Stimulated activated CD8-positive, alpha-beta memory T cell treated with anti-CD3 and anti-CD28 coated beads, Interleukin-15, amount 100 ng/mL, for 1 hour (primary cell): ENCODE data around the gene ADCK1.
"Not testable (repeated sequence)": the region's sequence is repeated elsewhere in the genome, so short reads cannot be mapped to it uniquely, and the experiment has no call there.

Experiments used
- DNase-seq: peaks from one replicate; pipeline ENCODE4 v3.0.0-alpha.2; 2020; ENCODE audit warnings: low read depth

ADCK1 gene

DNA sequence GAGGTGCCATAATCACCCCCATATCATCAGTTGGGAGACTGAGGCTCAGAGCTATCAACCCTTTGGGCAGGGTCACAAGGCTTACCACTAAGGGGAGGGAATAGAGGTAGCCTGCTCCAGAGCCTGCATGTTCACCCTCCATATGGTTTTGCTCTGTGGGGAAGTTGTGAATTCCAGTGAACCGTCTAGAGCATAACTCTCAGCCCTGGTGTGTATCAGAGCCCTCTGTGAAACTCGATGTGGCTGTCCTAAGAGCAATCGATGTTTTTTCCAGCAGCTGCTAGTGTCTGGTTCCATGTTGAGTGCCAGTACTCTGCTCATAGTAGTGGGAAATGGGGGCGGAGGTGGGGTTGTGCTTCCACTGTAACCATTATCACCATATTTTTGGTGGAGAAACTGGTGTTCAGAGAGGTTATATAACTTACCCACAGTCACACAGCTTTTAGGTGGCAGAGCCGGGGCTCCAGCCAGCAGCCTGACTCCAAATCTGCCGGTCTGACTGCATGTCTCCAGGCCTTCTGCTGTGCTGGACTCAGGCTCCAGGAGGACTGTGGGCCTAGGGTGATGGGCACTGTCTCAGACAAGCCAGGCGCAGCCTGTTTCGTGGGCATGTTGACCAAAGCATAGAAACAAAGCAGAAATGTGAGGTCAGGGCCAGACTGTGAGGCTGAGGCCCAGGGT, 104.2 kb downstream of the ADCK1 start:
- no peak for DNase-seq

- no peak for DNase-seq
These were observed 106.5 kb downstream of the ADCK1 start for GRCh38 chr14:77906446-77906845.

GRCh38 chr14:77908847-77909246, 108.9 kb downstream of the ADCK1 start:
- no peak for DNase-seq

GRCh38 chr14:77909911-77910310, 110.0 kb downstream of the ADCK1 start:
- DNase-seq, result no peak

DNA sequence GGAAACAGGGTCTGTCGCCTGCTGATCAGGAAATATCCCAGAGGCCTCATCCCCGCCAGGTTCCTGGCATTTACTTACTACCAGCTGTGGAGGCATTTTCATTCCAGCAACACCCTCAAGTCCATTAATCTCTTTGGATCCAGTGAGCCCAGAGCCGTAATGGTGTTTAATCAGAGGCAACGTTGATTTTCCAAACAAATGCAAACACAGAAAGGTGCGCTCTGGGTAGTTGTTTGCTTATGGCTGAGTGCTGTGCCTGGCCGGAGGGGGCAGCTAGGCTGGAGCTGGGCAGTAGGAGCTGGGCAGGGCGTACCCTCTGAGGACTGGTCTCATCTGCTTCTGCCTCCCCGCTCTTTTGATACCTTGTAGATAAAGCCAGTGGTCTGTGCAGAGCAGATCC, 110.6 kb downstream of the ADCK1 start:
- DNase-seq, result no peak

DNA sequence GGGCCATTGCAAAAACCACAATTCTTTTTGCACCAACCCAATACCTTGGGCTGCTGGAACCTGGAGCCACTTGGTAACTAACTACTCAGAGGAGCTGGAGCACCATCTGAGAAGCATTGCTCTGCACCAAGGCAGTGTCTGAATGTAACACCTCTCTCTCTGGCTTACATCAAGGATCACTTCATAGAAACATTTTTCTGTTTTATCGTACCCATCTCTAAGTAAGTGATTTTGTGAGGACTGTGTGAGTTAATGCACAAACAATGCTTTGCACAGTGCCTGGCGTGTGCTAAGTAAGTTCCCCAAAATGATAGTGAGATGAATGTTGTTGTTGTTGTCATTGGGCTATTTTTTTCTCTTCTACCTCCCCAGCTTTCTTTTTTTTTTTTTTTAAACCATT, 111.4 kb downstream of the ADCK1 start:
- no peak for DNase-seq

- DNase-seq, result no peak
These were observed 113.0 kb downstream of the ADCK1 start for GRCh38 chr14:77912754-77913556.

- no peak for DNase-seq
These were observed 114.3 kb downstream of the ADCK1 start for GRCh38 chr14:77914073-77914721.

DNA sequence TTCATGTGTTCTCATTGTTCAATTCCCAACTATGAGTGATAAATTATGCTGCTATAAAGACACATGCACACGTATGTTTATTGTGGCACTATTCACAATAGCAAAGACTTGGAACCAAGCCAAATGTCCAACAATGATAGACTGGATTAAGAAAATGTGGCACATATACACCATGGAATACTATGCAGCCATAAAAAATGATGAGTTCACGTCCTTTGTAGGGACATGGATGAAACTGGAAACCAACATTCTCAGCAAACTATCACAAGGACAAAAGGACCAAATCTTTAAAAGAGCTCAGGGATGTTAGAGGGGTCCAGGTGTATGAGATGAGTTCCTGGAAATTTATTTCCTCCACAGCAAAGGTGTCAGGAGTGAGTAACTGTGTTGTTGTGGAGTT, 115.5 kb downstream of the ADCK1 start:
- DNase-seq, result not testable (repeated sequence)

- no peak for DNase-seq
These were observed 117.7 kb downstream of the ADCK1 start for GRCh38 chr14:77917491-77918201.

GRCh38 chr14:77918448-77918847, 118.5 kb downstream of the ADCK1 start:
- no peak for DNase-seq

- DNase-seq, result no peak
These were observed 120.4 kb downstream of the ADCK1 start for GRCh38 chr14:77920312-77920711.

GRCh38 chr14:77921818-77922217, 121.9 kb downstream of the ADCK1 start:
- no peak for DNase-seq

DNA sequence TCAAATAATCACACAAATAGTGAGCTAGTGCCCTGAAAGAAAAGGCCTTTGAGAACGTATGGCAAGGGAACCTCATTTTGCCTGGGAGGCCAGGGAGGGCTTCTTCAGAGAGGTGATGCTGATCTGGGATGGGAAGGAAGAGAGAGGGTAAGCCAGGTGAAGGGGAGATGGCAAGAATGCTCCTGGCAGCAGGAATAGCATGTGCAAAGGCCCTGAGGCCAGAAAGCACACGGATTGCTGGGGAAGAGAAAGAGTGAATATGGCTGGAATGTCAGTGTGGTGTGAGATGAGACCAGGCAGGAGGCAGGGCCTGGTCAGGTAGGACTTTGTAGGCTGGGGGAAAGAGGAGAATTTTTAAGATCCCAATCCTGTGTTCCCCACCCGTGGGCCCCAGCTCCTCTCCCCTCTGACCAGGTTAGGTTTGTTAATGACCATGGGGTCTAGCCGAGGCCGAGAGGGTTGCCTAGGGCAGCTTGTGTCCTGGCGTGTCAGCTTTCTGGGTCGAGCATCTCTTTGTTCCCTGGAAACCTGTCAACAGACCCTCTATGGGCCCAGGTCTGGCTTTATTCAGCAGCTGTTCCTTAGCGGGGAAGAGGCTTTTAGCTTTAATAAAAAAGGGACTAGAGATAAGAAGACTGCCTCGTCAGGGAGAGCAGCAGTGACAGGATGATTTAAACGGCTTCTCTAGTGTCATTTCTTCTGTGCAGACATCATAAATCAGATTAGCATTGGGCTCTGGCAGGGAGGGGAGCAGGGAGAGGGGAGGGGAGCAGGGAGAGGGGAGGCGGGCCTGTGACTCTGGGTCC, 123.4 kb downstream of the ADCK1 start:
- DNase-seq, result no peak

DNA sequence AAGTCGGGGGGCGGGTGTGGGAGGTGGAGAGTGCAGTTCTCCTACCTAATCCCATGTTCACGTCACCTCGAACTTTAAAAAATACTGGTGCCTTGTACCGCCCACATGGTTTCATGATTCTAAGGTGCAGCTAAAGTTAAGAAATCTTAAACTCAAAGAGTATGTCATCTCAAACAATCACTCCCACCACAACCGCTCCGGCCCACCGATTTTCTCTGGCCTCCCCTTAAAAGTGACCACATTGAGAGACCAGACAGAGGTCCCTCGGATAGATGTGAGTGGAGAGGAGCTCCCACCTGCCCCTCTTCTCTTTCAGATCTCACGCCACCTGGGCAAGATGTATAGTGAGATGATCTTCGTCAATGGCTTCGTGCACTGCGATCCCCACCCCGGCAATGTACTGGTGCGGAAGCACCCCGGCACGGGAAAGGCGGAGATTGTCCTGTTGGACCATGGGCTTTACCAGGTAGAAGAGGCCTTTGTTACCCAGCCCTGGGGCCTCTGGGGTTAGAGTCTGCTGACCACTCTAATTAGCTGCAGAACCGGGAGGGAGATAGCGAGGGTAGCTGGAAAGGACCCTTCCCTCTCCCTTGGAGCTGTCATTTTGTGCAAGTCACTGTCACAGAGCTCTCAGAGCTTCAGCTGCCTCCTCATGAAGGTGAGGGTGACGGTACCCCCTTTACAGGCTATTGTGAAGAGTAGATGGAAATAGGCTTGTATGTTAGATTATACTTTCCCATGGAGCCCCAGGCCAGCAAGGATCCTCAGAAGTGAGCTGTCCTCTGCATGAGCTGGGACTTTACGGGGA, 124.4 kb downstream of the ADCK1 start:
- no peak for DNase-seq

DNA sequence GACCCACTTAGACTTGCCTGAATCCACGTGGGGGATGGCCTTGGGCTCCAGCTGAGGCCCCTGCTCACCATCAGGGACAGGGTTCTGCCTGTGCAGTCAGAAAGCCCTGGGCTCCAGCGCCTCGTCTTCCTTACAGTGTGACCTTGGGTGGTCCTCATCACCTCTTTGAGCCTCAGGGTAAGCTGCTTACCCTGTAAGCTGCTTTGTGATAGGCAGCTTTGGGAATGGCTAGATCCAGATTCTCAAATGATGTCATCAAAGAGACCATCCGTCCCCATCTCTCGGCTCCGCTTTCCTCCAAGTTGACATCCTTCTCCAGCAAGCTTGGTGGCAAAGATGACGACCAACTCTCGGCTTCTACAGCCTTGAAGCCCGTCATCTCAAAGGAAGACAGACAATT, 127.0 kb downstream of the ADCK1 start:
- no peak for DNase-seq

DNA sequence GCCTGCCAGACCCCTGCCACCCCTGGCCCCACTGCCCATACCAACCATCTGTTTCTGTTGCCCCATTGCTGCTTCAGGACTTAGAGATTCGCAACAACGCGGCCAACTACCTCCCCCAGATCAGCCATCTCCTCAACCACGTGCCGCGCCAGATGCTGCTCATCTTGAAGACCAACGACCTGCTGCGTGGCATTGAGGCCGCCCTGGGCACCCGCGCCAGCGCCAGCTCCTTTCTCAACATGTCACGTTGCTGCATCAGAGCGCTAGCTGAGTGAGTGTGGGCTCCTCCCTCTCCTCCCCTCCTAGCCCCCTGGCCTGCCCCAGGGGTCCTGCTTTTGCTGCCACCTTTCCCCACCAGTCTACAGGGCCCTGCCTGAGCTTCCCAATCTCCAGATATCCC, 131.5 kb downstream of the ADCK1 start:
- DNase-seq, result no peak

DNA sequence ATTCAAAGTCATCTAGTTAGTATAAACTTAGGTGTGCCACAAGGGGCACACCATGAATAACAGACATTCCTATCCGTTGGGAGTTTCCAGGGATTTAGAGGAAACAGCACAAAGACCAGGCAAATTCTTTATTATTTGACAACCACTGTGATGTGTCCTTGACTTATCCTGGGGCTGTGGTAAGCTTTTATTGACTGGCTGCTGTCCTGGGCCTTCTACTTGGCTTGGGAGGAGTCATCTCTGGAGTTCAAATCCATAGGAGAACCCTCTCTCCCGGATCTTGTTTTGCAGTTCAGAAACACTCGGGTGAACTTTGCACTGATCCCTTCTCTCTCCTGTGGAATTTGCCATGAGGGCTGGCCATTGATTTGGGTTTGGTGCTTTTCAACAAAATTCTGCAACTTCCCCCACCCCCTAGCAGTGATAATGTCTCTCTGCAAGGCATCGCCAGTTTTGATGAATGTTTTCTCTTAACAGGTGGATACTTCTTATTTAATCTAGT, 136.3 kb downstream of the ADCK1 start:
- no peak for DNase-seq

GRCh38 chr14:77947372-77947771, 147.5 kb downstream of the ADCK1 start:
- no peak for DNase-seq

- DNase-seq, result no peak
These were observed 150.6 kb downstream of the ADCK1 start for GRCh38 chr14:77950371-77951063.
